KOPT-K1 (cell line): ENCODE measurements around the gene RNF121.
A peak's percentile ranks its signal among the peaks of the same experiment; 100 is the strongest.

Experiments used
- H3K27ac ChIP-seq: fragments of 200-600 bp; sonication (generic); 2 replicates; pipeline ENCODE4 v1.5.1; 2016; ENCODE audit warnings: antibody characterized with exemption, mild to moderate bottlenecking, low read depth, low read length; ENCODE audit not compliant: poor library complexity, severe bottlenecking
- H3K36me3 ChIP-seq: fragments of 200-600 bp; sonication (generic); 2 replicates; pipeline ENCODE4 v1.5.1; 2017; ENCODE audit warnings: antibody characterized with exemption, mild to moderate bottlenecking, low read length, moderate library complexity; ENCODE audit not compliant: insufficient read depth
- H3K9me3 ChIP-seq: fragments of 200-600 bp; sonication (generic); 2 replicates; pipeline ENCODE4 v1.5.1; 2017; ENCODE audit warnings: antibody characterized with exemption, low read length, mild to moderate bottlenecking; ENCODE audit not compliant: insufficient read depth, poor library complexity, severe bottlenecking

The RNF121 gene

DNA sequence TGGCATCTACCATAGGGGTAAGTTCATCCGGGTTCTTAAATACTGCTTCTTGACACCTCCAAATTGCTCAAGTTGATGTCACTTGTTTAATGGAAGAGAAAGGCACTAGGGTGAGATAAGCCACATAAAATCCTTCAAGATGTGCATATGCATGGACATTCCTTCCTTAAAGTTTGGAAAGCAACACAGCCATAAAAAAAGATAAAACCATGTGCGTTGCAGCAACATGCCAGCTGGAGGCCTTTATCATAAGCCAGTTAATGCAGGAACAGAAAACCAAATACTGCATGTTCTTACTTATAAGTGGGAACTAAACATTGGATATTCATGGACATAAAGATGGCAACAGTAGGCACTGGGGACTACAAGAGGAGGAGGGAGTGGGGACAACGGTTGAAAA lies 61.9 kb downstream of the RNF121 start:
- Histone ChIP-seq H3K27ac (no peak overlapping the region), H3K36me3 (peaks cover 44% of the 10 kb centered on the region)

DNA sequence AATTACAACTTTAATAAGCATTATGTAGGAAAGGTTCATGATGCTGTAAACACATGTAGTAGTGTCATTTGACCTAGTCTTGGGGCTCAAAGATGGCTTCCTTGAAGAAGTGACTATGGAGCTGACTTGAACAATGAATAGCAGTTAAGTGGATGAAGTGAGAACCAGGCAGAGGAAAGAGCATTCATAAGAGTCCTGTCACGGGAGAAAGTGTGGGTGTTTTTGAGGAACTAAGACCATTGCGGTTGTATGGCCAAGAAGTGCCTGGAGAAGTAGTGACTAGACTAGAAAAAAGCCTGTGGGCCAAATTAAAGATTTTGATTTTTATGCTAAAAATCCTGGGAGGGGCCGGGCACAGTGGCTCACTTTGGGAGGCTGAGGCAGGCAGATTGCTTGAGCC lies 62.6 kb downstream of the RNF121 start:
- Histone ChIP-seq H3K36me3 (peaks cover 37% of the 10 kb centered on the region), H3K27ac (no peak overlapping the region), H3K9me3 (no peaks in the 10 kb centered on the region)

More for the DNA sequence above, 61.9 kb downstream of the RNF121 start:
- no peaks in the 10 kb centered on the region for H3K9me3 ChIP-seq

DNA sequence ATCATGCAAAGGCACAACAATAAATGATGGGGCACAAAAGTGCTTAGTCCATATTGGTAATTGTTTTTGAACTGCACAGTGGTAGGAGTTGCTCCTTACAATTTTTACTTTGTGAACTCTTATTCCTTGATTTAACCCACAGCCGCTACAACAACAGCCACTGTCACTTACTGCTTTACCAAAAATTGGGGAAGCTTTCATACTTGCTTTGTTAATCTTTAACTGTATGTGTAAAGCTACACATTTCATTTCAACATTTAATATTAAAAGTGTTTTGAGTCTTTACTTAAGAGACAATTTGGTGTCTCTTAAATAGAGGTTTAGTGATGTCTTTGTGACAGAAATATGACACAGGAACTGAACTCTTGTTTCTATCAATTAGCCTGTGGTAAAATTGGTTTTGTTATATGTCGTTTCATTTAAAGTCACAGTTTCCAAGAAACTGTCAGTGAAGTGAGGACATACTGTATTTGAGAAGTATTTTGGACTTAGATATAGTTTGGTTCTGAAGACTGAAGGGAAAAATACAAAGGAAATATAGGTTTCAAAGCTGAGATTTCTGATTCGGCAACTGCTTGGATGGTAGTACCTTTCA lies 63.4 kb downstream of the RNF121 start:
- Histone ChIP-seq H3K9me3 (no peaks in the 10 kb centered on the region), H3K36me3 (peaks cover 31% of the 10 kb centered on the region), H3K27ac (no peak overlapping the region)

- H3K27ac ChIP-seq: no peak overlapping the region
Observed at GRCh38 chr11:71994786-71995185, 65.9 kb downstream of the RNF121 start.

GRCh38 chr11:71995726-71996291 lies 67.0 kb downstream of the RNF121 start:
- Histone ChIP-seq H3K9me3 (no peaks in the 10 kb centered on the region), H3K36me3 (peaks cover 21% of the 10 kb centered on the region), H3K27ac (no peak overlapping the region)

More at GRCh38 chr11:71994786-71995185, 65.9 kb downstream of the RNF121 start:
- peaks cover 22% of the 10 kb centered on the region for H3K36me3 ChIP-seq
- no peaks in the 10 kb centered on the region for H3K9me3 ChIP-seq

GRCh38 chr11:71996517-71996916 lies 67.7 kb downstream of the RNF121 start:
- H3K27ac ChIP-seq: no peak overlapping the region
- no peaks in the 10 kb centered on the region for H3K9me3 ChIP-seq
- H3K36me3 ChIP-seq: peaks cover 25% of the 10 kb centered on the region

DNA sequence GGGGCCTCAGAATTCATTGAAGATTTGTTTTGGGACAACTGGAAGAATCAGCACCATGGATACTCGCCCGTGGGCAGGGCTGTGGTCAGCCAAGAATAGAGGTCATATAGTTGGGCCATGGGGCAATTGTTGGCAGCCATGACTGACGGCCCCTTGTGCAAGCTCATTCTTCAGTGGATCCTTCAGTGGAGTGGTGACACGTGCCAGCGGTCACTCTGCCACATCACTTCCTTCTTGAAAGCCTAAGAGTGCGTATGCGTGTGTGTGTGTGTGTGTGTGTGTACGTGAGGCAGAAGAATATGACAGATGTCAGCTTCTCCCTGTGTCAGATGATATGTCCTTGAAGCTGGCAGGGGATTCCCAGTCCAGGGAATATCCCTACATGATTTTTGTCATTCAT lies 68.1 kb downstream of the RNF121 start:
- H3K36me3 ChIP-seq: peaks cover 25% of the 10 kb centered on the region
- H3K9me3 ChIP-seq: no peaks in the 10 kb centered on the region

DNA sequence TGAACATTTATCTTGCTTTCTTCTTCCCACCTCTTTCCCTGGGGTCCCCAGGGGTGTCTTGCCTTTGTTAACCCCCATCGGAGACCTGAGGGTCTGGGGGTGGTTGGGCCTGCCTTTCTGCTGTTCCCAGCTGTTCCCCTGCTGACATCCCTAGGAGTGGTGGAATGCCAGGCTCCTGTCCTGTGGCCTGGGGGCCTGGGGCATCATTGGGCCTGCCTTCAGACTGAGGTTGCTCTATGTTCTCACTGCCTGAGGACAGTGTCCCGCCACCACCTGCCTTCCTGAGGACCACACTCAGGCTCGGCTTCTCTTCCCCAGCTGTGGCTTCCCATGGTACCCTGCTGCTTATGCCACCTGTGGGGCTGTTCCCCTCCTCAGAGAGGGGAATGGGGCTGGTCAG lies 68.7 kb downstream of the RNF121 start:
- no peak overlapping the region for H3K27ac ChIP-seq
- H3K36me3 ChIP-seq: peaks cover 29% of the 10 kb centered on the region
- no peaks in the 10 kb centered on the region for H3K9me3 ChIP-seq

More for the DNA sequence above, 68.1 kb downstream of the RNF121 start:
- H3K27ac ChIP-seq: no peak overlapping the region

DNA sequence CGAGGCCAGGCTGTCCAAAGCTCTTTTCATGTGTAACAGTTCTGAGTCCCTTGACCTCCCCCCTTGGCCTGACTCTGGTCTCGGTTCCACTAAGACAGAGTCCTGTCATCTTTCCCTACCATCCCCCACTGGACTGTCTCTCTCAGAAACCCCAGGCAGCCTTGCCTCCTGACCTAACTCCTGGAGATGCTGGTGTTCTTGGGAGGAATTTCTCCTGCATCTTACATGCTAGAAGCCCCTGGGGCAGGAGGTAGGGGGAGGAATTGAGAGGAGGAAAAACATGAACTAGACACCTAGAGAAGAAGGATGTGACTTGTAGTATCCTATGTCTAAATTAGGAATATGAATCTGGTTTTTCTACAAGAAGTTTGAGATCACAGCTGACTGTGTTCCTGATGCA lies 69.2 kb downstream of the RNF121 start:
- Histone ChIP-seq H3K9me3 (no peaks in the 10 kb centered on the region), H3K36me3 (peaks cover 34% of the 10 kb centered on the region), H3K27ac (peak overlapping the region; percentile 66)

DNA sequence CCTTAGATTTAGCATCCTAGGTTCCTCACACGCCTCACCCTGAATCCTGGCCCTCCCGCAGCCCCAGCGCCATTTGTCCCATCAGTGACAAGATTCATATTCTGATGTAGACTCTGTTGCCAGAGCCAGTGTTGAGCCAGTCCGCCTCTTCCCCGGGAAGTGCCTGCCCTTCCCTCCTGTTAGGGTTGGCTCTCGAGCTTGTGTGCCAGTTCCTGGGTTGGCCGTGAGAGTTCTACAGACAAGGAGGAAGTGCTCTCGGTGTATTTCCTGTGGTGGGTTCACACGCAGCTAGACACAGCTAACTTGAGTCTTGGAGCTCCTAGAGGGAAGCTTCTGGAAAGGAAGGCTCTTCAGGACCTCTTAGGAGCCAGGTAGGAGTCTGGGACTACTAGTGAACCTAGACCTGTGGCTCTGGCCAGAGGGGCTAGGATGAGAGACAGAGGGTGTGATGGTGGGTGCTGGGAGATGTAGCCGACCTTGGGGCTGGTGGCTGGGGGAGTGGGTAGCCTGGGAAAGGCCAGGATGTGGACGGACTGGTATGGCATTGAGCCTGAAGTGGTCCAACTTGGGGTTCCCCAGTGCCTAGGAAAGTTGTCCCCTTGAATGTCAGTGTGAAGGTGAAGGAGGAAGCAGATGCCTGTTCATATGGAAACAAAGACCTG lies 69.9 kb downstream of the RNF121 start, which contains the start of gene IL18BP:
Gene IL18BP (plus strand): TSS at position 261 of the 662 bp plus-strand sequence. CDS start 1,076 bp downstream, outside the sequence.
- peak within 1 kb of the TSS; percentile 66 for H3K27ac ChIP-seq
- H3K9me3 ChIP-seq: no peaks in the 10 kb centered on the region
- H3K36me3 ChIP-seq: peaks cover 41% of the 10 kb centered on the region

DNA sequence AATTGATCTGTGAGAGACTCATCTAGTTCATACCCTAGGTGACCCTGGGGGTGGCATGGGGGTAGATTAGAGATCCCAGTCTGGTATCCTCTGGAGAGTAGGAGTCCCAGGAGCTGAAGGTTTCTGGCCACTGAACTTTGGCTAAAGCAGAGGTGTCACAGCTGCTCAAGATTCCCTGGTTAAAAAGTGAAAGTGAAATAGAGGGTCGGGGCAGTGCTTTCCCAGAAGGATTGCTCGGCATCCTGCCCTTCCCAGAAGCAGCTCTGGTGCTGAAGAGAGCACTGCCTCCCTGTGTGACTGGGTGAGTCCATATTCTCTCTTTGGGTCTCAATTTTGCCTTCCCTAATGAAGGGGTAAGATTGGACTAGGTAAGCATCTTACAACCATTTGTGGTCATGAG lies 70.5 kb downstream of the RNF121 start:
- Histone ChIP-seq H3K36me3 (peaks cover 47% of the 10 kb centered on the region), H3K27ac (peak overlapping the region; percentile 66), H3K9me3 (no peaks in the 10 kb centered on the region)

GRCh38 chr11:71999798-72000197 lies 71.0 kb downstream of the RNF121 start:
- peak overlapping the region; percentile 66 for H3K27ac ChIP-seq
- H3K36me3 ChIP-seq: peaks cover 51% of the 10 kb centered on the region
- H3K9me3 ChIP-seq: no peaks in the 10 kb centered on the region

- peaks cover 56% of the 10 kb centered on the region for H3K36me3 ChIP-seq
- no peak overlapping the region for H3K27ac ChIP-seq
- H3K9me3 ChIP-seq: no peaks in the 10 kb centered on the region
Observed at GRCh38 chr11:72000202-72000867, 71.5 kb downstream of the RNF121 start.

DNA sequence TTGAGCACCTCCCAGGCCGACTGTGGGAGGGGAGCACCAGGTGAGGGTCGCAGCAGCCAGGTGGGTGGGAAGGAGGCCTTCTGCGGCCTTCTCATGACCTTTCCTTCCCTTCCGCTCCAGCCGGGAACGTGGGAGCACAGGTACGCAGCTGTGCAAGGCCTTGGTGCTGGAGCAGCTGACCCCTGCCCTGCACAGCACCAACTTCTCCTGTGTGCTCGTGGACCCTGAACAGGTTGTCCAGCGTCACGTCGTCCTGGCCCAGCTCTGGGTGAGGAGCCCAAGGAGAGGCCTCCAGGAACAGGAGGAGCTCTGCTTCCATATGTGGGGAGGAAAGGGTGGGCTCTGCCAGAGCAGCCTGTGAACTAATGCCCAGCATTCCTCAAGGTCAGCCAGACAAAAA lies 72.4 kb downstream of the RNF121 start:
- Histone ChIP-seq H3K36me3 (peaks cover 66% of the 10 kb centered on the region), H3K27ac (no peak overlapping the region), H3K9me3 (no peaks in the 10 kb centered on the region)

- H3K27ac ChIP-seq: no peak overlapping the region
Observed at GRCh38 chr11:72001834-72002591, 73.2 kb downstream of the RNF121 start.

More at GRCh38 chr11:72001834-72002591, 73.2 kb downstream of the RNF121 start:
- Histone ChIP-seq H3K9me3 (no peaks in the 10 kb centered on the region), H3K36me3 (peaks cover 73% of the 10 kb centered on the region)
